Measurements from ENCODE around the gene TOPORS. TPM values are rescaled to one million over a fixed set of nuclear protein-coding genes. Genes with fewer than 3 reads are reported as not detected.
A peak's percentile ranks its signal among the peaks of the same experiment; 100 is the strongest.

The TOPORS gene
- total RNA-seq, 5 donors from 2014 or later (not counting 1 experiment from before 2014, with no cell fraction given), result 14.8 to 28.3 (median 16.8) TPM

GRCh38 chr9:32579706-32580331 lies 27.4 kb upstream of the TOPORS start:
- H3K4me1 ChIP-seq (ENCODE audit: control insufficient read depth in 1 of 2, extremely low read depth in 1 of 2, insufficient read depth in 2 of 2, low read length in 2 of 2), result no peaks in the 10 kb centered on the region
- no peaks in the 10 kb centered on the region for H3K9me3 Mint-ChIP-seq
- DNase-seq (peak; percentile 46 to 88 (median 75)), ATAC-seq (replicated peaks in 1 of 4) (peak; percentile 59 to 74 (median 64))
- H3K9me3 ChIP-seq, result no peaks in the 10 kb centered on the region
- H3K27ac ChIP-seq (ENCODE audit: low read length), result no peak overlapping the region
- H3K36me3 ChIP-seq (ENCODE audit: control insufficient read depth in 2 of 2, extremely low read depth in 1 of 2, insufficient read depth in 1 of 2, low read length in 1 of 2), result no peaks in the 10 kb centered on the region
- ChIA-PET POLR2A (interaction anchor here (0.5 to 1.3 kb wide), 4 partner anchors 29 to 201 kb away, joined by 3 to 7 read pairs (median 4); no protein-coding TSS in a partner anchor), CTCF (interaction anchor here (0.6 to 9.2 kb wide), 43 partner anchors 9 to 1009 kb away, joined by 3 to 338 read pairs (median 4); partner anchors contain the start of genes ACO1 (in 2 of the 2), RIGI (in 2 of the 2), SMIM27 (in 1 of the 2) and TOPORS (in 1 of the 2))
- no peak overlapping the region for H3K27ac Mint-ChIP-seq
- H3K36me3 Mint-ChIP-seq, result no peaks in the 10 kb centered on the region
- H3K27me3 ChIP-seq (replicated peaks in 1 of 2; ENCODE audit: control insufficient read depth in 2 of 2, extremely low read depth in 1 of 2, insufficient read depth in 2 of 2, low read length in 1 of 2), result peaks cover 0 to 3% of the 10 kb centered on the region in 2 experiments
- peaks cover 7 to 22% of the 10 kb centered on the region in 2 donors for H3K27me3 Mint-ChIP-seq
- H3K4me1 Mint-ChIP-seq, result peaks cover 0 to 3% (median 0%) of the 10 kb centered on the region in 3 donors
- no peak overlapping the region for H3K4me3 Mint-ChIP-seq
- no peak overlapping the region for H3K4me3 ChIP-seq (ENCODE audit: control insufficient read depth in 1 of 2, extremely low read depth in 1 of 2, low read length in 1 of 2)
- WGBS (ENCODE audit: insufficient coverage), result no CpG with 5 or more reads among the region's 4 CpGs

DNA sequence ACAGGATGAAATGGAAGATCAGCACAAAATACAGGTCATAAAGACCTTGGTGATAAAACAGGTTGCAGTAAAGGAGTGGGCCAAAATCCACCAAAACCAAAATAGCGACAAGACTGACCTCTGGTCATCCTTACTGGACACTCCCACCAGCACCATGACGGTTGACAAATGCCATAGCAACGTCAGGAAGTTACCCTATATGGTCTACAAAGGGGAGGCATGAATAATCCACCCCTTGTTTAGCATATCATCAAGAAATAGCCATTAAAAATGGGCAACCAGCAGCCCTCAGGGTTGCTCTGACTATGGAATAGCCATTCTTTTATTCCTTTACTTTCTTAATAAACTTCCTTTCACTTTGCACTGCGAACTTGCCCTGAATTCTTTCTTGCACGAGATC lies 26.6 kb upstream of the TOPORS start:
- H3K36me3 Mint-ChIP-seq, result no peaks in the 10 kb centered on the region
- Histone ChIP-seq H3K4me3 (ENCODE audit: control insufficient read depth in 1 of 2, extremely low read depth in 1 of 2, low read length in 1 of 2) (no peak overlapping the region), H3K36me3 (ENCODE audit: control insufficient read depth in 2 of 2, extremely low read depth in 1 of 2, insufficient read depth in 1 of 2, low read length in 1 of 2) (no peaks in the 10 kb centered on the region), H3K9me3 (no peaks in the 10 kb centered on the region), H3K27ac (ENCODE audit: low read length) (no peak overlapping the region), H3K27me3 (replicated peaks in 1 of 2; ENCODE audit: control insufficient read depth in 2 of 2, extremely low read depth in 1 of 2, insufficient read depth in 2 of 2, low read length in 1 of 2) (no peaks in the 10 kb centered on the region), H3K4me1 (ENCODE audit: control insufficient read depth in 1 of 2, extremely low read depth in 1 of 2, insufficient read depth in 2 of 2, low read length in 2 of 2) (no peaks in the 10 kb centered on the region)
- H3K9me3 Mint-ChIP-seq, result no peaks in the 10 kb centered on the region
- DNase-seq (no peak), ATAC-seq (replicated peaks in 1 of 4) (no peak)
- peaks cover 0 to 3% (median 1%) of the 10 kb centered on the region in 3 donors for H3K4me1 Mint-ChIP-seq
- 58% methylated on average over 2 of the region's 5 CpGs for WGBS (ENCODE audit: insufficient coverage)
- CTCF ChIA-PET, result interaction anchor here (0.7 to 9.2 kb wide), 23 partner anchors 10 to 424 kb away, joined by 3 to 338 read pairs (median 5); partner anchors contain the start of genes ACO1 (in 2 of the 2), RIGI (in 1 of the 2), SMIM27 (in 1 of the 2) and TOPORS (in 1 of the 2)
- POLR2A ChIA-PET, result no interaction called here
- peaks cover 4 to 20% of the 10 kb centered on the region in 2 donors for H3K27me3 Mint-ChIP-seq
- no peak overlapping the region for H3K27ac Mint-ChIP-seq
- H3K4me3 Mint-ChIP-seq, result no peak overlapping the region

DNA sequence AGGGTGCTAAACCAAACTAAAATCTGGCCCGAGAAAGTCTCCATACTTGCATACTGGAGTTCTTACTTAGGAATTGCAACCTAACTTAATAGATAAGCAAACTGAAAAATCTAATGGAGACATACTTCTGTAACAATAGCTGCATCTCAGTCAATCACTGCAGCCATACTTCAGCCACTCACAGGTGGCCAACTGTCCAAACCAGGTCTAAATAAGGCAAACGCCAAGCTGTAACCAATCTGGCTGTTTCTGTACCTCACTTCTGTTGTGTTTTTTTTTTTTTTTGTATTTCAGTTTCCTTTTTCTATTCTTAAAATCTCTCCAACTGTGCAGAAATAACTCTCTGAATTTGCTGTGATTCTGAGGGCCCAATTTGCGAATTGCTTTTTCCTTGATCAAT lies 24.9 kb upstream of the TOPORS start:
- POLR2A ChIA-PET, result interaction anchor here in 1 of 2 donors (0.7 kb wide), 1 partner anchor 914 kb away, joined by 6 read pairs; no protein-coding TSS in a partner anchor

DNA sequence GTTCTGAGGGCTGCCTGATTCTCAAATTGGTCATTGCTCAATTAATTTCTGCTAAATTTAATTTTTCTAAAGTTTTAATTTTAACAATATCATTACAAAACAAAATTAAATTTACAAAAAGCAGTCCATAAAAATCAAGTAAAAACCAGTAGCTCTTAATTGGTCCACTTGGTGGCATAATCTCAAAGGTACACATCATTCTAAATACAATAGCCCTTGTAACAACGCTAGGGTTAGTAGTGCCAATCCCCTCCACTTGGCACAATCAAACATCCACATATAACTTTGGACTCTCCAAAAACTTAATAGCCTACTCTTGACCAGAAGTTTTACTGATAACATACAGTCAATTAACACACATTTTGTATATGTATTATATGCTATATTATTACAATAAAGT lies 22.5 kb upstream of the TOPORS start:
- H3K27me3 Mint-ChIP-seq, result peaks cover 4 to 13% of the 10 kb centered on the region in 2 donors
- no peak for DNase-seq
- Histone ChIP-seq H3K27me3 (replicated peaks in 1 of 2; ENCODE audit: control insufficient read depth in 2 of 2, extremely low read depth in 1 of 2, insufficient read depth in 2 of 2, low read length in 1 of 2) (no peaks in the 10 kb centered on the region), H3K4me3 (ENCODE audit: control insufficient read depth in 1 of 2, extremely low read depth in 1 of 2, low read length in 1 of 2) (no peak overlapping the region), H3K4me1 (ENCODE audit: control insufficient read depth in 1 of 2, extremely low read depth in 1 of 2, insufficient read depth in 2 of 2, low read length in 2 of 2) (peaks cover 4 to 19% of the 10 kb centered on the region in 2 experiments), H3K27ac (ENCODE audit: low read length) (no peak overlapping the region), H3K9me3 (no peaks in the 10 kb centered on the region), H3K36me3 (ENCODE audit: control insufficient read depth in 2 of 2, extremely low read depth in 1 of 2, insufficient read depth in 1 of 2, low read length in 1 of 2) (no peaks in the 10 kb centered on the region)
- WGBS (ENCODE audit: insufficient coverage), result 71% methylated on average over 1 of the region's 1 CpG
- ChIA-PET POLR2A (no interaction called here), CTCF (interaction anchor here (0.5 to 4.0 kb wide), 10 partner anchors 14 to 493 kb away, joined by 3 to 115 read pairs (median 3); partner anchors contain the start of genes ACO1 (in 1 of the 2) and RIGI (in 1 of the 2))
- H3K27ac Mint-ChIP-seq, result no peak overlapping the region
- ATAC-seq (replicated peaks in 1 of 4), result no peak
- H3K36me3 Mint-ChIP-seq, result peaks cover 5% of the 10 kb centered on the region
- no peak overlapping the region for H3K4me3 Mint-ChIP-seq
- peaks cover 29 to 30% (median 30%) of the 10 kb centered on the region in 3 donors for H3K4me1 Mint-ChIP-seq
- no peaks in the 10 kb centered on the region for H3K9me3 Mint-ChIP-seq

More for the DNA sequence above, 24.9 kb upstream of the TOPORS start:
- H3K27me3 Mint-ChIP-seq, result peaks cover 4 to 20% of the 10 kb centered on the region in 2 donors
- H3K4me1 ChIP-seq (ENCODE audit: control insufficient read depth in 1 of 2, extremely low read depth in 1 of 2, insufficient read depth in 2 of 2, low read length in 2 of 2), result peaks cover 4 to 5% of the 10 kb centered on the region in 2 experiments
- H3K27ac Mint-ChIP-seq, result no peak overlapping the region
- no CpG with 5 or more reads among the region's 3 CpGs for WGBS (ENCODE audit: insufficient coverage)
- ATAC-seq (replicated peaks in 1 of 4), result no peak
- CTCF ChIA-PET, result interaction anchor here (2.5 to 8.0 kb wide), 2 partner anchors 198 to 200 kb away, joined by 23 to 201 read pairs; no protein-coding TSS in a partner anchor
- no peaks in the 10 kb centered on the region for H3K9me3 Mint-ChIP-seq
- no peak overlapping the region for H3K4me3 Mint-ChIP-seq
- no peak overlapping the region for H3K4me3 ChIP-seq (ENCODE audit: control insufficient read depth in 1 of 2, extremely low read depth in 1 of 2, low read length in 1 of 2)
- no peaks in the 10 kb centered on the region for H3K36me3 ChIP-seq (ENCODE audit: control insufficient read depth in 2 of 2, extremely low read depth in 1 of 2, insufficient read depth in 1 of 2, low read length in 1 of 2)
- no peaks in the 10 kb centered on the region for H3K9me3 ChIP-seq
- peaks cover 11 to 12% (median 12%) of the 10 kb centered on the region in 3 donors for H3K4me1 Mint-ChIP-seq
- DNase-seq, result no peak
- H3K27me3 ChIP-seq (replicated peaks in 1 of 2; ENCODE audit: control insufficient read depth in 2 of 2, extremely low read depth in 1 of 2, insufficient read depth in 2 of 2, low read length in 1 of 2), result no peaks in the 10 kb centered on the region
- H3K27ac ChIP-seq (ENCODE audit: low read length), result no peak overlapping the region
- no peaks in the 10 kb centered on the region for H3K36me3 Mint-ChIP-seq

GRCh38 chr9:32573821-32574220 lies 21.4 kb upstream of the TOPORS start:
- peak overlapping the region; percentile 98 to 99 (median 99) for H3K4me3 Mint-ChIP-seq
- POLR2A ChIA-PET, result interaction anchor here in 1 of 2 donors (0.6 to 1.1 kb wide), 2 partner anchors 11 to 23 kb away, joined by 3 to 7 read pairs; no protein-coding TSS in a partner anchor
- peaks cover 30 to 34% (median 34%) of the 10 kb centered on the region in 3 donors for H3K4me1 Mint-ChIP-seq
- no peaks in the 10 kb centered on the region for H3K9me3 ChIP-seq
- H3K4me3 ChIP-seq (ENCODE audit: control insufficient read depth in 1 of 2, extremely low read depth in 1 of 2, low read length in 1 of 2), result no peak overlapping the region
- H3K27me3 ChIP-seq (replicated peaks in 1 of 2; ENCODE audit: control insufficient read depth in 2 of 2, extremely low read depth in 1 of 2, insufficient read depth in 2 of 2, low read length in 1 of 2), result no peaks in the 10 kb centered on the region
- peak overlapping the region; percentile 85 for H3K27ac ChIP-seq (ENCODE audit: low read length)
- no peaks in the 10 kb centered on the region for H3K9me3 Mint-ChIP-seq
- peaks cover 0 to 3% of the 10 kb centered on the region in 2 donors for H3K36me3 ChIP-seq (ENCODE audit: control insufficient read depth in 2 of 2, extremely low read depth in 1 of 2, insufficient read depth in 1 of 2, low read length in 1 of 2)
- peak overlapping the region; percentile 98 to 99 for H3K27ac Mint-ChIP-seq
- CTCF ChIA-PET, result interaction anchor here (0.5 to 4.0 kb wide), 7 partner anchors 18 to 393 kb away, joined by 3 to 115 read pairs (median 18); partner anchors contain the start of genes ACO1 (in 1 of the 2), RIGI (in 1 of the 2), SMIM27 (in 1 of the 2) and TOPORS (in 1 of the 2)
- H3K36me3 Mint-ChIP-seq, result peaks cover 7% of the 10 kb centered on the region
- no peak for ATAC-seq (replicated peaks in 1 of 4)
- DNase-seq, result no peak
- 92% methylated on average over 2 of the region's 7 CpGs for WGBS (ENCODE audit: insufficient coverage)
- peaks cover 4 to 7% of the 10 kb centered on the region in 2 donors for H3K27me3 Mint-ChIP-seq
- H3K4me1 ChIP-seq (ENCODE audit: control insufficient read depth in 1 of 2, extremely low read depth in 1 of 2, insufficient read depth in 2 of 2, low read length in 2 of 2), result peaks cover 4 to 19% of the 10 kb centered on the region in 2 experiments

Data from T-cell (primary cell).